Heart right ventricle (tissue), 16 donors: ENCODE data around the gene OGFOD3. TPM values are rescaled to one million over a fixed set of nuclear protein-coding genes. Genes with fewer than 3 reads are reported as not detected.

Experiments
- ATAC-seq, 8 donors: fragments of 200-7000 bp; cut with Tn5 transposase; one replicate each; pipeline ENCODE4 v1.9.1; 2020; ENCODE audit warnings: mild to moderate bottlenecking in 8 of 8, moderate library complexity in 8 of 8, moderate number of reproducible peaks in 1 of 8
- DNase-seq, 2 donors: peaks; one replicate each; pipeline ENCODE4 v3.0.0-alpha.2; 2020
- H3K27ac ChIP-seq, 10 donors: fragments of 200-600 bp; sonication (generic) in 2 of 10; one replicate each; pipeline versions ENCODE4 v1.5.0 to v1.8.0; 2020 to 2022; ENCODE audit warnings: mild to moderate bottlenecking in 3 of 10
- H3K27me3 ChIP-seq, 7 donors: fragments of 200-600 bp; one replicate each; pipeline ENCODE4 v1.8.0; 2021 to 2022; ENCODE audit warnings: mild to moderate bottlenecking in 2 of 7
- H3K36me3 ChIP-seq, 9 donors: fragments of 200-600 bp; sonication (generic) in 1 of 9; one replicate each; pipeline versions ENCODE4 v1.5.0 to v1.8.0; 2020 to 2022; ENCODE audit warnings: mild to moderate bottlenecking in 2 of 9
- H3K4me1 ChIP-seq, 9 donors: fragments of 200-600 bp; sonication (generic) in 1 of 9; one replicate each; pipeline versions ENCODE4 v1.5.0 to v1.8.0; 2020 to 2022; ENCODE audit warnings: mild to moderate bottlenecking in 4 of 9
- H3K4me3 ChIP-seq, 10 donors: fragments of 200-600 bp; sonication (generic) in 2 of 10; one replicate each; pipeline versions ENCODE4 v1.5.0 to v1.8.0; 2020 to 2022; ENCODE audit warnings: mild to moderate bottlenecking in 7 of 10, moderate library complexity in 2 of 10
- H3K9me3 ChIP-seq, 11 donors: fragments of 200-600 bp in 10 of 11; sonication (generic) in 2 of 11; one replicate each; pipeline versions ENCODE4 v1.5.0 to v1.8.0; 2013 to 2022; ENCODE audit warnings: mild to moderate bottlenecking in 2 of 11, control low read depth in 1 of 11, moderate library complexity in 1 of 11
- CTCF ChIP-seq, 9 donors: fragments of 200-600 bp; sonication (generic) in 2 of 9; IDR thresholded peaks; one replicate each; pipeline versions ENCODE4 v1.5.0 to v1.8.0; 2021 to 2022; ENCODE audit warnings: antibody characterized with exemption in 9 of 9, mild to moderate bottlenecking in 5 of 9, moderate library complexity in 1 of 9
- WGBS, 2 donors: extraction: QIAGEN DNeasy Blood & Tissue Kit; methylation state at CpG; one replicate each; pipeline ENCODE4 v1.1.7; 2013; ENCODE audit warnings: inconsistent platforms in 1 of 2; 5-methylcytosine and 5-hydroxymethylcytosine counted together
- intact Hi-C, 10 donors: fragments of 100-400 bp; cut with DNase I; formaldehyde crosslinking; loops; one replicate each; pipeline versions ENCODE4 v1.11.1 to v1.14.2; 2022
- polyA plus RNA-seq, 2 donors: library from polyadenylated mRNA; stranded (reverse); fragments of 200-250 nt; gene quantifications; one replicate each; pipeline ENCODE4 v1.2.3, GENCODE V29; 2013
- total RNA-seq, 10 donors: library from RNA; stranded (reverse); fragmentation: NEBNext Ultra II Directional in 3 of 10; extraction: Animal tissue kit (Norgen Biotek cat#: 25700) in 3 of 10; gene quantifications; one replicate each; pipeline versions ENCODE4 v1.2.1 to v1.2.4, GENCODE V29; 2021 to 2023
- donor health status: Arrhythmogenic right ventricular cardiomyopathy.
- donor health status: ischemic (EF 13 %, LVEDD 7.1; RV severe dilation, severe dysfunction).
- donor health status: healthy with polysubstance abuse.
- donor health status: DM: no; HTN: yes; CAD: no.
- donor health status: DM: no; HTN: no; CAD: no.
- donor health status: ischemic (EF 25% LVEDD 6.9; RV normal size, moderate dysfunction).
- donor health status: ischemic (EF 25% LVEDD 5.7; RV mildly dilated, moderate dysfunction).
- donor health status: healthy.
- donor health status: DM: yes; HTN: yes; CAD: no.
- donor health status: Ischemic cardiomyopathy.
- donor health status: ischemic (EF 35%, LVEDD 5.7; RV mildly dilated, moderate dysfunction).
- donor health status: nonischemic (EF 11% LVEDD 7.7; RV severe dilation, severe dysfunction).
- donor health status: DM: yes; HTN: yes; CAD: no.
- donor health status: PGD.
- donor health status: ischemic (EF 29% LVEDD 5.4; RV normal size, mild dysfunction).
- donor health status: nonischemic (EF 23%, LVEDD 6.1; RV moderate dilation, normal function).

Gene OGFOD3
- total and polyA plus RNA-seq, 12 donors, result 23.3 to 39.4 (median 30.8) TPM

DNA sequence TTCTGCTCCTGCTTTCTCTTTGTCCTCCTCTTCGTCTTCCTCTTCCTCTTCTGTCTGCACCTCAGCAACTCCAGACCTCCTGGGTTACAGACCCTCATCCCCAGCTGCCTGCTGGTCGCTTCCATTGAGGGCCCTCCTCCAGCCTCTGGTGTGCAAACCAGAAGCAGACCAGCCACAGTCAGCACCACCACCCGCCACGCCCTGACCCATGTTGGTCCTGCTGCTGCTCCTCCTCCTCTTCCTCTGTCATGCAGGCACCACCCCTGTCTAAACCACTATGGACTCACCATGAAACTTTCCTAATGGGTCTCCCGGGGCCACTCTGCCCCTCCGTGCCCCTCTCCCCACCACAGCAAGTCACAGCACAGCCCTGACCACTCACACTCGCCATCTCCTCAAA, 11.4 kb upstream of the OGFOD3 start:
- ATAC-seq, result no peak
- intact Hi-C loops, result no loop called here
- no peak overlapping the region for H3K27ac ChIP-seq
- no peaks in the 10 kb centered on the region for H3K27me3 ChIP-seq
- no peak overlapping the region for H3K4me3 ChIP-seq
- 91% methylated on average over 7 of the region's 7 CpGs for WGBS, 2 donors
- no peak for DNase-seq
- peaks cover 0 to 7% (median 0%) of the 10 kb centered on the region in 9 donors for H3K4me1 ChIP-seq
- no peak for TF ChIP-seq CTCF (IDR thresholded peaks at IDR 0.05)
- no peaks in the 10 kb centered on the region for H3K9me3 ChIP-seq
- H3K36me3 ChIP-seq, result peaks cover 0 to 51% (median 4%) of the 10 kb centered on the region in 9 donors

DNA sequence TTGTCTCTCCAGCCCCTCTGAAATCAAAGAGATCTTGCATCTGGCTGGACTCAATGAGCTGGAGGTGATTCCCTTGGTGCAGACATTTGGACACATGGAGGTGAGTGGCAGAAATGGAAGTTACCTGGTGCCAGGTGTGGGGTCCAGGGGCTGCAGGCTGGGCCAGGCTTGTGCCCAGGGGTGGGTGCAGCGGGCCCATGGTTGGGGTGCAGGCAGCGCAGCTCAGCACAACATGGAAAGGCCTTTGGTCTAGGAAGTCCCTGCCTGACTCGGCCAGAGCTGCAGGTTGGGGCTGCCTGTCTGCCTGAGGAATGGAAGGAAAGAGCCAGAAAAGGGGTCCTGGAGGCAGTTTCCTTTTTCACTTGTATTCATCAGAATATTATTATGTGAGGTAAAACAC, 10.2 kb upstream of the OGFOD3 start:
- peaks cover 0 to 38% (median 0%) of the 10 kb centered on the region in 9 donors for H3K36me3 ChIP-seq
- no peak for ATAC-seq
- H3K27me3 ChIP-seq, result no peaks in the 10 kb centered on the region
- H3K27ac ChIP-seq, result no peak overlapping the region
- no peak for TF ChIP-seq CTCF (IDR thresholded peaks at IDR 0.05)
- 94 to 98% methylated on average over 3 of the region's 3 CpGs for WGBS, 2 donors
- no peak overlapping the region for H3K4me3 ChIP-seq
- no peaks in the 10 kb centered on the region for H3K9me3 ChIP-seq
- DNase-seq, result no peak
- H3K4me1 ChIP-seq, result no peaks in the 10 kb centered on the region
- intact Hi-C loops, result no loop called here

DNA sequence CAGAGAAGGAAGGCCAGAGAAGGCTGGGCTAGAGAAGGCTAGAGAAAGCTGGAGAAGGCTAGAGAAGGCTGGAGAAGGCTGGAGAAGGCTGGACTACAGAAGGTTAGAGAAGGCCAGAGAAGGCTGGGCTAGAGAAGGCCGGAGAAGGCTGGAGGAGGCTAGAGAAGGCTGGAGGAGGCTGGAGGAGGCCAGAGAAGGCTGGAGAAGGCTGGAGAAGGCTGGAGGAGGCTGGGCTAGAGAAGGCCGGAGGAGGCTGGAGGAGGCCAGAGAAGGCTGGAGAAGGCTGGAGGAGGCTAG, 6.4 kb upstream of the OGFOD3 start:
- H3K27ac ChIP-seq, result no peak overlapping the region
- intact Hi-C loops, result no loop called here
- no peak for TF ChIP-seq CTCF (IDR thresholded peaks at IDR 0.05)
- H3K36me3 ChIP-seq, result peaks cover 0 to 28% (median 3%) of the 10 kb centered on the region in 9 donors
- peaks cover 0 to 10% (median 6%) of the 10 kb centered on the region in 11 donors for H3K9me3 ChIP-seq
- DNase-seq (no peak), ATAC-seq (no peak)
- no peaks in the 10 kb centered on the region for H3K27me3 ChIP-seq
- H3K4me3 ChIP-seq, result no peak overlapping the region
- H3K4me1 ChIP-seq, result peaks cover 0 to 4% (median 0%) of the 10 kb centered on the region in 9 donors
- 97 to 100% methylated on average over 2 of the region's 2 CpGs for WGBS, 2 donors

- WGBS, 2 donors, result 79 to 81% methylated on average over 25 of the region's 25 CpGs
- H3K4me3 ChIP-seq, result no peak overlapping the region
- H3K4me1 ChIP-seq, result peaks cover 0 to 10% (median 3%) of the 10 kb centered on the region in 9 donors
- H3K27me3 ChIP-seq, result no peaks in the 10 kb centered on the region
- peaks cover 0 to 10% (median 6%) of the 10 kb centered on the region in 11 donors for H3K9me3 ChIP-seq
- no peak for ATAC-seq
- H3K36me3 ChIP-seq, result peaks cover 0 to 25% (median 3%) of the 10 kb centered on the region in 9 donors
- intact Hi-C loops, result no loop called here
- TF ChIP-seq CTCF (IDR thresholded peaks at IDR 0.05), result peak; percentile 8 to 75 (median 44)
- H3K27ac ChIP-seq, result no peak overlapping the region
- DNase-seq, result no peak
These were observed 5.8 kb upstream of the OGFOD3 start for GRCh38 chr17:82424001-82424862.
